DMS153 treated with DMSO at 0.1 percent for 48 hours (cell line): ENCODE measurements around the gene ZYX.
"Not testable (repeated sequence)": the region's sequence is repeated elsewhere in the genome, so short reads cannot be mapped to it uniquely, and the experiment has no call there.

Experiments
- DNase-seq: peaks from one replicate; lab custom pipeline; 2025; ENCODE audit not compliant: unreplicated experiment; lab: John Stamatoyannopoulos, UW

Gene ZYX

DNA sequence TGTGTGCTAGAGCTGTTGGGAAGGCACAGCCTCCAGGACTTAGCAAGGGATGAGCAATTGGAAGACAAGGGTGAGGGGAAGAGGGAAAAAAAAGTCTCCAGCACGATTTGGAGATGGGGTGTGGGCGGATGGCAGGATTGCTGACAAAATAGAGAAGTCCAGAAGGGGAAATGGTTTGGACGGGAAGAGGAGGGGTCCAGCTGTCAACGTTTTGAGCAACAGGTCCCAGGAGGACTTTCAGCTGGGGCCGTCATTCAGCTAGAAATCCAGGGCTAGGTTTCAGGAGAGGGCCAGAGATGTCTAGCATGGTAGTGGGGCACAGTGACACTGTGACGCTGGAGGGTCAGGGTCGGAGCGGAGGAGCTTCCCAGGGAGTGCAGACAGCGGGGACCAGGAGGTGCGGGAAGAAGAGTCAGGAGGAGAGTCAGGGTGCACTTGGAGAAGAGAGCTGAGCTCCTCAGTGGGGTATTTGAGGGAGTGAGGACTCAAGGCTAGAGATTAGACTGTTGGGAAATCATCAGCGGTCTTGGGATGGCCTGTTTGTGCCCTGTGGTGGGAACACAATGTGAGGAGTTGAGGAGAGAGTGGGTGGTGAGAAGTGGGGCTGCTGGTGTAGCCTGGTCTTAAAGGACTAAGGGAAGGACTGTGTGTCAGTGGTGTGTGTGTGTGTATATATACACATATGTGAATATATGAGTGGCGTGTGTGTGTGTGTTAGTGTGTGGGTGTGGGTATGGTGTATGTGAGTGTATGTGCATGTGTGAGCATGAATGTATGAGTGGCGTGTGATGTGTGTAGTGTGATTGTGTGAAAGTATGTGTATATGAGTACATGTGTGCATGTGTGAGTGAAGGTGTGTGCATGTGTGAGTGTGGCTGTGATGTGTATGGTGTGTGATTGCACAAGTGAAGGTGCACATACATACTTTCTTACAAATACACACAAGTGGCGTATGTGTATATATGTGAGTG is 3.8 kb downstream of the ZYX start:
- no peak for DNase-seq

DNA sequence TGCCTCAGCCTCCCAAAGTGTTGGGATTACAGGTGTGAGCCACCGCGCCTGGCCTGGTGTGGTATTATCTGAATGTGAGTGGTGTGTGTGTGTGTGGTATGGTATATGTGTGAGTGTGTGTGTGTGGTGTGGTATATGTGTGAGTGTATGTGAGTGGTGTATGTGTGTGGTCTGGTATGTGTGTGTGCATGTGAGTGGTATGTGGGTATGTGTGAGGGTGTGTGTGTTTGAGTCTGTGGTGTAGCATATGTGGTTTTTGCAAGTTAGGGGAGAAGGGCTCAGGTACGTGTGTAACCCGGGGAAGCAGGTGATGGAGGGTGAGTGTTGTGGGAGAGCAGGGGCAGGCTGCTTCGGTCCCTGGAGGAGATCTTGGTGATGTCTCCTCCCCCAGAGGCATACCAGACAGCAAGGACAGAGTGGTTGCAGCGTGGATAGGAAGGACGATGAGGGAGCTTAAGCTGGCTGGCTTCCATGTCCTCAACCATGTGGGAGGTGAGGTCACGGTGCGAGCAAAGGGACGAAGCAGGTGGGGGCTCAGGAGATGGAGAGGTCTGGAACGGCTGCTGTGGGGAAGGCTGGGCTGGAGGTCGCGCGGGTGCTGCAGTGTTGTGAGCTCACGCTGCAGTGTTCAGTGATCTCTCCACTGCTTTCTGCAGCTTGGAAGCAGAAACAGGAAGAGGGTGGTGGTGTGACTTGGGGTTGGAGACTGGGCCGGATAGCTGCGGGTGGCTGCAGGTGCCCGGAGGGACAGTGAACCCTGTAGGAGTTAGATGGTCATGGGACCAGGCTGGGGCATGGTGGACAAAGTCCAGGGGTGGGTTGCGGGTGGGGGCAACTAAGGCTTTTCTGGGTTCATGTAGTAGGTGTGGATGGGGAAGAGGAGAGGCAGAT is 5.0 kb downstream of the ZYX start:
- no peak for DNase-seq

- no peak for DNase-seq
Measured at GRCh38 chr7:143387156-143387975, 6.2 kb downstream of the ZYX start.

DNA sequence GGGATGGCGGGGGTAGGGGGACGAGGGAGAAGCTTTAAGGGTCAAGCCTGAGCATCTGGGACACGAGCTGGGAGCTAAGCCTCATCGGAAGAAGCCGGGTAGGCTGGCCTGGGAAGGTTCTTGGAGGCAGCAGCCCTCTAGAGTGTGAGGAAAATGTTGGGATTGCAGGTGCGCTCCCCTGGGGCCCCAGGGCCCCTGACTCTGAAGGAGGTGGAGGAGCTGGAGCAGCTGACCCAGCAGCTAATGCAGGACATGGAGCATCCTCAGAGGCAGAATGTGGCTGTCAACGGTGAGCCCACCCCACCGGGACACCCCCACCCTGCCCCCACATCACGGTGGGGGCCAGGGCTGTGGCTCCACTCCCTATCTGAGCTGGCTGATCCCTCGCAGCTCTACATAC is 6.9 kb downstream of the ZYX start:
- DNase-seq, result no peak

DNA sequence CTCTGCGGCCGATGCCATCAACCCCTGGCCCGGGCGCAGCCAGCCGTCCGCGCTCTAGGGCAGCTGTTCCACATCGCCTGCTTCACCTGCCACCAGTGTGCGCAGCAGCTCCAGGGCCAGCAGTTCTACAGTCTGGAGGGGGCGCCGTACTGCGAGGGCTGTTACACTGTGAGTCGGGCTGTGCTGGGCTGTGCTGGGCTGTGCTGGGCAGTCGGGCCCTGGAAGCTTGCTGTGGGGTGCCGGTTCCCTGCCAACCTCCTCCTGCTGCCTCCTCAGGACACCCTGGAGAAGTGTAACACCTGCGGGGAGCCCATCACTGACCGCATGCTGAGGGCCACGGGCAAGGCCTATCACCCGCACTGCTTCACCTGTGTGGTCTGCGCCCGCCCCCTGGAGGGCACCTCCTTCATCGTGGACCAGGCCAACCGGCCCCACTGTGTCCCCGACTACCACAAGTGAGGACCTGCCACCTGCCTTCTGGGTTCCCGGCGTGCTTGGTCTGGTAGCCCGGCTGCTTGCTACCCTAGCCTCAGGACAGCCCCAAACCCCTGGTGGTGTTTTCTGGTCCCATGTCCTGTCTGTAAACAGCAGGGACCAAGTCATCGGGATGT is 7.5 kb downstream of the ZYX start:
- no peak for DNase-seq

GRCh38 chr7:143389316-143390103 is 8.4 kb downstream of the ZYX start:
- DNase-seq, result no peak

DNA sequence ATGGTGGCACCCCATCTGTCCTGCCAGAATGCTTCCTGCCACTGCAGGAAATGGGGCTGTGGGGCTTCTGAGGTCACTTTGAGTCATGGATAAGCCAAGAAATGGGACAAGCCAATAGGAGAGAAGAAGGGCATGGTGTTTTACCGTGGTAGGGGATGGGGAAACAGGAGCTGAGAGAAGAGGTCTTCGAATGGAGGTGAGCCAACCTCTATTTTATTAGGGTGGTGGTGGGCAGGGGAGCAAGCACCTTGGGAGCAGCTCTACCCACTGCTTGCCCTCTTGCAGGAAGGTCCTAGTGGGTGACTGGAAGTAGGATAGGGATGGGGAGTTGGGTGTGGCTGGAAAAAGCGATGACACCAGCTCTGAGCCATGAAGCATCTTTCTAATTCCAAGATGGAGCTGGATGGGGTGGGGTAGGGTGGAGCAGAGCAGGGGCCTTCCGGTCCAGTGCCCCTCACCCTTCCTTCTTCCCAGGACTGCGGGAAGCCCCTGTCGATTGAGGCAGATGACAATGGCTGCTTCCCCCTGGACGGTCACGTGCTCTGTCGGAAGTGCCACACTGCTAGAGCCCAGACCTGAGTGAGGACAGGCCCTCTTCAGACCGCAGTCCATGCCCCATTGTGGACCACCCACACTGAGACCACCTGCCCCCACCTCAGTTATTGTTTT is 9.1 kb downstream of the ZYX start:
- no peak for DNase-seq

DNA sequence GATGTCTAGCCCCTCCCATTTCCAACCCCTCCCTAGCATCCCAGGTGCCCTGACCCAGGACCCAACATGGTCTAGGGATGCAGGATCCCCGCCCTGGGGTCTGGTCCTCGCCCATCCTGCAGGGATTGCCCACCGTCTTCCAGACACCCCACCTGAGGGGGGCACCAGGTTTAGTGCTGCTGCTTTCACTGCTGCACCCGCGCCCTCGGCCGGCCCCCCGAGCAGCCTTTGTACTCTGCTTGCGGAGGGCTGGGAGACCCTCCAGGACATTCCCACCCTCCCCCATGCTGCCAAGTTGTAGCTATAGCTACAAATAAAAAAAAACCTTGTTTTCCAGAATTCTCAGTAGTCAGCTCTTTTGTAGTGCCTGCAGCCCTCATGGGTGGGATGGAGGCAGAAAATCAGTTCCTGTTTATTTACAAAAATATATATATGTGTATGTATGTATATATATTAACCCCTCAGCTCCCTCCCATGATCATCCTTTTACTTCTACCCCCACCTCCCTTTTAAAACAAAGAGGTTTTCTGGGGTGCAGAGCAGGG is 9.7 kb downstream of the ZYX start:
- no peak for DNase-seq

GRCh38 chr7:143391462-143392404 is 10.6 kb downstream of the ZYX start:
- DNase-seq, result no peak

- not testable (repeated sequence) for DNase-seq
Measured at GRCh38 chr7:143392427-143392826, 11.3 kb downstream of the ZYX start.

GRCh38 chr7:143392875-143393266 is 11.7 kb downstream of the ZYX start:
- no peak for DNase-seq

DNA sequence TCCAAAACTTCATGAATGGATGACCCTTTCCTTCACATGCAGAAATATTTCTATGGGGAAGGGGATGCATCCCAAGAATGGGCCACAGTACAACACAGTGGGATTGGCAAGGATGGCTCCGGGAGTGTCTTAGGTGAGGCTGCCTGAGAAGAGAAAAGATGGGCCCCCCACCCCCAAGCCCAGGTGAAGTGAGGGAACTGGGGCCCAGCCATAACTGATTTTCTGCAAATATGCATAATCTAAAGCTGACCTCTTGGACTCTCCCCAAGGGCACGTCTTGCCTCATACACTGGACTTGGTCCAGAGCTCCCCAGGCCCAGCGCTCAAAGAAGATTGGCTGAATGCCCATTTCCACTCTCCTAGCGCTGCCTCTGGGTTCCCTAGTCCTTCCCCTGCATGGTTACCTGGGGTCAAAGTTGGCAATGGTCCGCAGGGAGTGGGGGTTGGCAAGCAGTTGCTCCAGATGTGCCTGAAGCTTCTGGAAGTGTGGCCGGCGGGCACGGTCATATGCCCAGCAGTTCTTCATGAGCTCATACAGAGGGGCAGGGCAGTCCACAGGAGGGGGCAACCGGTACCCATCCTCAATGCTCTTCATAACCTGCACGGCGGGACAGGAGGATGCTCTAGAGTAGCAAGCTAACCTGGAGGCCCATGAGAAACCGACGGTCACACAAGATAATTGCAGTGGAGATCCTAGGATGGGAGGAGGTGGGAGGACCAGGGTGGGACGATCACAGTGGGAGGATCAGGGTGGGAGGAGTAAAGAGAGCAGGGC is 12.3 kb downstream of the ZYX start:
- no peak for DNase-seq

GRCh38 chr7:143394068-143394467 is 12.9 kb downstream of the ZYX start:
- DNase-seq, result no peak

- no peak for DNase-seq
Measured at GRCh38 chr7:143394777-143395176, 13.6 kb downstream of the ZYX start.

GRCh38 chr7:143395187-143396149 is 14.3 kb downstream of the ZYX start:
- no peak for DNase-seq

DNA sequence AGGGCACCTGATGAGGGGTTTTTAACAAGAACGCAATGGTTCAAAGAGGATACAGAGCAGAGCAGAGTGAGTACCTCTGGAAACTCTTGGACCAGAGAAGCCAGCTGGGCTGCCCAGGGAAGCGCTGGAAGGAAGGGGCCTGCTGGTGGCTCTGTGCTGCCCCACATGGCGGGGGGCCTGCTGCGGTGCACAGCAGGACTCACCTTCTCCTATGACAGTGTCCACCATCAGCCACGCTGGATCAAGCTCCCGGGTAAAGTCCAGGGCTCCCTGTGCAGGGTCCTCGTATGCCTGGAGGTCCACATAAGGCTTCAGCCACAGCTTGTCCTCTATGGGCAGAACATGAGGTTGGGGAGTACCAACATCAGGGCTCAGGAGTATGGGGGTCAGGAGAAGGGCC is 15.0 kb downstream of the ZYX start:
- DNase-seq, result no peak
